Testis (tissue), 3 donors: ENCODE results near the gene PRADC1. TPM values are rescaled to one million over a fixed set of nuclear protein-coding genes. Genes with fewer than 3 reads are reported as not detected.

Experiments
- DNase-seq: peaks from one replicate; pipeline ENCODE4 v3.0.0-alpha.2; 2019
- H3K27ac ChIP-seq, 2 donors: fragments of 200-600 bp; sonication (generic); one replicate each; pipeline ENCODE4 v1.5.1; 2019
- H3K27me3 ChIP-seq: fragments of 200-600 bp; sonication (generic); one replicate; pipeline ENCODE4 v1.5.1; 2019
- H3K36me3 ChIP-seq: fragments of 200-600 bp; sonication (generic); one replicate; pipeline ENCODE4 v1.5.1; 2017; ENCODE audit warnings: low read depth; ENCODE audit errors: missing control alignments
- H3K4me1 ChIP-seq: fragments of 200-600 bp; sonication (generic); one replicate; pipeline ENCODE4 v1.5.1; 2019
- H3K4me3 ChIP-seq, 2 donors: fragments of 200-600 bp; sonication (generic); one replicate each; pipeline ENCODE4 v1.5.1; 2017 to 2019
- H3K9me3 ChIP-seq: fragments of 200-600 bp; sonication (generic); one replicate; pipeline ENCODE4 v1.5.1; 2017
- POLR2A ChIP-seq: fragments of 450-650 bp; IDR thresholded peaks from one replicate; pipeline ENCODE4 v1.6.1; 2017; ENCODE audit warnings: antibody characterized with exemption, mild to moderate bottlenecking, moderate library complexity
- WGBS, 2 donors: methylation state at CpG; one replicate each; pipeline ENCODE4 v1.1.5; 2018; 5-methylcytosine and 5-hydroxymethylcytosine counted together
- intact Hi-C: fragments of 100-400 bp; cut with DNase I; formaldehyde crosslinking; loops from one replicate; pipeline ENCODE4 v1.15.1; 2023; ENCODE audit warnings: low total_unique reads
- polyA plus RNA-seq: library from polyadenylated mRNA; stranded (reverse); fragments of 350-450 nt; fragmentation: Illumina TruSeq; extraction: RNeasy Lipid Tissue Mini Kit (QIAGEN cat#74804); gene quantifications from one replicate; pipeline ENCODE4 v1.2.3, GENCODE V29; 2014; ENCODE audit warnings: low read depth, low replicate concordance; ENCODE audit not compliant: insufficient read depth
- total RNA-seq, 2 donors: library from RNA; depleted of rRNA; stranded (reverse); fragments of >200 nt; gene quantifications; one replicate each; pipeline ENCODE4 v1.2.3, GENCODE V29; 2016
- TF ChIP-seq, protein P1 (sequence below), 3 experiments: fragments of 450-650 bp in 2 of 3; fragments of 200-600 bp in 1 of 3; sonication (generic) in 1 of 3; IDR thresholded peaks; one replicate each; pipeline ENCODE4 v1.5.1; 2016 to 2019; ENCODE audit warnings: antibody characterized with exemption in 3 of 3, mild to moderate bottlenecking in 2 of 3, moderate library complexity in 1 of 3

Gene PRADC1
- total and polyA plus RNA-seq, 3 donors from 2014 or later = 21.3 to 47.1 (median 29.2) TPM

DNA sequence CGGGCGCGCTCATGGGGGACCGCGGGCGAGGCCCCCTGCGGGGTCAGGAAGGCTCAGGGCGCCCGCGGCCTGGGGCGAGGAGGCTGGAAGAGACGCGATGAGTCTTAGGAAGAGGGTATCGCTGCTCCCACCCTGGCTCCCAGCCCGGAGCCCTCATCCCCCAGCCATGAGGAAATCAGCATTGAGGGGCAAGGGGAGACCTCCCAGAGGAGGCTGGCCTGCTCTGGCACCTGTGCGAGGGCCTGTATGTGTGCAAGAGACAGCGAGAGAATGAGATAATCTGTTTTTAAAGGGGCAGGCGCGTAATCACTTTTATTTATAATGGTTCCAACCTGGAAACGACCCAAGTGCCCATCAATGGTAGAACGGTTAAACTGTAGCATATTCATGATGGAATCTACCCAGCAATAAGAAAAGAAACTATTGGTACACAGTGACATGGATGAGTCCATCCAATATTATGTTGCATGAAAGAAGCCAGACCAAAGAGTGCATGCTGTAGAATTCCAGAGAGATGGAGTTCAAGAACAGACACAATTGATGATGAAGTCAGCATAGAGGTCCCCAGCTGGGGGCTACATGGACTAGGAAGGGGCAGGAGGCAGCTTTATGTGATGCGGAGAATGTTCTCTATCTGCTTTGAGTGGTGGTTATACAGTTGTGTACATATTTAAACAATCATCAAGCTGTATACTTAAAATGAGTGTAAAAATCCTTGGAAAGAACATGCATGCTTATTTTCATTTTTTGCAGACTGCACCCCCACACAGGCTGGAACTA is 36.8 kb upstream of the PRADC1 start:
- H3K27me3 ChIP-seq = no peaks in the 10 kb centered on the region
- TF ChIP-seq, protein P1, sequence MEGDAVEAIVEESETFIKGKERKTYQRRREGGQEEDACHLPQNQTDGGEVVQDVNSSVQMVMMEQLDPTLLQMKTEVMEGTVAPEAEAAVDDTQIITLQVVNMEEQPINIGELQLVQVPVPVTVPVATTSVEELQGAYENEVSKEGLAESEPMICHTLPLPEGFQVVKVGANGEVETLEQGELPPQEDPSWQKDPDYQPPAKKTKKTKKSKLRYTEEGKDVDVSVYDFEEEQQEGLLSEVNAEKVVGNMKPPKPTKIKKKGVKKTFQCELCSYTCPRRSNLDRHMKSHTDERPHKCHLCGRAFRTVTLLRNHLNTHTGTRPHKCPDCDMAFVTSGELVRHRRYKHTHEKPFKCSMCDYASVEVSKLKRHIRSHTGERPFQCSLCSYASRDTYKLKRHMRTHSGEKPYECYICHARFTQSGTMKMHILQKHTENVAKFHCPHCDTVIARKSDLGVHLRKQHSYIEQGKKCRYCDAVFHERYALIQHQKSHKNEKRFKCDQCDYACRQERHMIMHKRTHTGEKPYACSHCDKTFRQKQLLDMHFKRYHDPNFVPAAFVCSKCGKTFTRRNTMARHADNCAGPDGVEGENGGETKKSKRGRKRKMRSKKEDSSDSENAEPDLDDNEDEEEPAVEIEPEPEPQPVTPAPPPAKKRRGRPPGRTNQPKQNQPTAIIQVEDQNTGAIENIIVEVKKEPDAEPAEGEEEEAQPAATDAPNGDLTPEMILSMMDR (IDR thresholded peaks at IDR 0.05) = no peak
- TF ChIP-seq POLR2A = no peak
- DNase-seq = peak; percentile 18

DNA sequence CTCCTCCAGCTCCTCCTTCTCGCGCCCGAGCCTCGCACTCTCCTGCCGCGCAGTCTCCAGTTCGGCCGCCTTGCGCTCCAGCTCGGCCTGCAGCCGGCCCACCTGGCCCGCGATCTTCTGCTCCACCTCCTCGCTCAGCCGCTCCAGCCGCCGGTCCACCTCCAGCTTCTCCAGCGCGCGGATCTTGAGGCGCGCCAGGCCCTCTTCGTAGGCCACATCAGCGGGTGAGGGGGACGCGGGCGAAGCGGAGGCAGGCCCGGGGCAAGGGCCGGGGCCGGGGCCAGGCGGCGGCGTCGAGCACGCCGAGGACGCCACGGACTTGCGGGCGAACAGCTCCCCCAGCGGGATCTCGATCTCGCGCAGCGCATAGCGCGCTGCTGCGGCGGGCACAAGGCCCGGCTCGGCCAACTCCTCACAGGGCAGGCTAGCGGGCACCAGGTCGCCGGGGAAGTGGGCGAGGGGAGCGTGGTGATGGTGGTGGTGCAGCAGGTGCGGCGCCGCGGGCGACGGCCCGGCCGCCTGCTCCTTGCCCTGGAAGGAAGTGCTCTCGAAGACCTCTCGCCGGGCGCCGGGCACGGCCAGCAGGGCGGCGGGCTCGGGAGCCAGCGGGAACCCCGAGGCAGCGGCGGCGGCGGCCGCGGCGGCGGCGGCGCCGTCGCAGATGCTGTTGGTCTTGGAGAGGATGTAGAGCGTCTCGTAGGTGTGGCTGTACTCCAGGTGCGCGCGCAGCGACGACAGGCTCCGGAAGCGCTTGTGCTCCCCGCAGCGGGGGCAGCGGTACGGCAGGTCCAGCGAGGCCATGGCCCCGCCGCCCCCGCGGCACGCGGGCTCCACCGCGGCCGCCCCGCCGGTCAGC is 36.0 kb upstream of the PRADC1 start:
- 19% methylated on average over 112 of the region's 113 CpGs; no CpG with 5 or more reads in 1 of the 2 donors for WGBS, 2 donors
- Histone ChIP-seq H3K27ac (no peak overlapping the region), H3K9me3 (no peaks in the 10 kb centered on the region), H3K27me3 (no peaks in the 10 kb centered on the region), H3K4me1 (no peaks in the 10 kb centered on the region), H3K4me3 (peak overlapping the region; percentile 41 to 51), H3K36me3 (no peaks in the 10 kb centered on the region)
- intact Hi-C loops = no loop called here
- TF ChIP-seq, protein P1 (IDR thresholded peaks at IDR 0.05) = no peak
- peak; percentile 63 for DNase-seq

More for the DNA sequence above, 36.8 kb upstream of the PRADC1 start:
- no peak overlapping the region for H3K27ac ChIP-seq
- H3K36me3 ChIP-seq = no peaks in the 10 kb centered on the region
- intact Hi-C loops = no loop called here
- H3K9me3 ChIP-seq = no peaks in the 10 kb centered on the region
- H3K4me3 ChIP-seq = peak overlapping the region in 1 of 2 donors; percentile 41
- H3K4me1 ChIP-seq = no peaks in the 10 kb centered on the region
- WGBS, 2 donors = 26 to 31% methylated on average over 7 to 22 of the region's 22 CpGs

DNA sequence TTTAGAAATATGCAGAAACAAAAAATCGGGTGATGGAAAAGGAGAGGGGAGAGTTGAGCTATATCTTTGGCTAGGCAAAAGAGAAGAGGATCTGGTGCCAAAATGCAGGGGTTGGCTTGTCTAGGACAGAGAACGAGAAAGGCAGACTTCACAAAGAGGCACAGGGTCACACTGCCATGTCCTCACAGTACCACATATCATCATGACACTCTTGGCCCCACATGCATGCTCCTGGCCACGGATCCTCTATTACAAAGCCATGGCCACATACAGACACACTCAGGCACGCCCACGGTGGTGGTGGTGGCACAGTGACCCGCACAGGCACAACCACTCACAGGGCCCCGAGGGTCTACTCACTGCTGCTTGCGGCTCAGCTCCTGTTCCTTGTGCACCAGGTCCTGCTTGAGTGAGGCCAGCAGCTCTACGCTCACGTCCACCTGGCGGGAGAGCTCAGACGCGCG is 35.4 kb upstream of the PRADC1 start:
- Histone ChIP-seq H3K36me3 (no peaks in the 10 kb centered on the region), H3K4me1 (no peaks in the 10 kb centered on the region), H3K4me3 (peak overlapping the region; percentile 41 to 51), H3K27me3 (no peaks in the 10 kb centered on the region), H3K9me3 (no peaks in the 10 kb centered on the region), H3K27ac (no peak overlapping the region)
- no peak for DNase-seq
- TF ChIP-seq, protein P1 (IDR thresholded peaks at IDR 0.05) = no peak
- TF ChIP-seq POLR2A = no peak
- 55 to 59% methylated on average over 7 to 14 of the region's 14 CpGs for WGBS, 2 donors
- intact Hi-C loops = no loop called here

DNA sequence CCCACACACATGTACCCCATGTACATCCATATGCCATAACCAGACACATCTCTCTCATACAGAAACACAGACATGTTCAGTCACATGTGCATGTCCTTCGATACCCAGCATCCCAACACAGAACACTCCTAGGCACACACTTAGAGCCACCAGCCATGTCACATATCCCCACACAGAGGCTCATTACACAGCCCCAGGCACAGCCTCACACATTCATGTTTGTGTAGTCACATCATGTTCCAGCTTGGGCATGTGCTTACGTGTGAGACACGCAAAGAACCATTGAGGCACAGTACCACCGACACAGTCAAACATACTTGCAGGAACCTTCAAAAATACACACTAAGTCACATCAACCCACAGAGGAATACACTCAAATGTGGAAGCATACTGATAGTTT is 34.0 kb upstream of the PRADC1 start:
- intact Hi-C loops = no loop called here
- TF ChIP-seq, protein P1 (IDR thresholded peaks at IDR 0.05) = no peak
- TF ChIP-seq POLR2A = no peak

More for the DNA sequence above, 34.0 kb upstream of the PRADC1 start:
- 94% methylated on average over 4 of the region's 4 CpGs for WGBS, 2 donors
- Histone ChIP-seq H3K36me3 (no peaks in the 10 kb centered on the region), H3K4me3 (no peak overlapping the region), H3K27ac (no peak overlapping the region), H3K9me3 (no peaks in the 10 kb centered on the region), H3K4me1 (no peaks in the 10 kb centered on the region), H3K27me3 (no peaks in the 10 kb centered on the region)
- no peak for DNase-seq
